ENCODE measurements around the gene SPOCK3.

Gene SPOCK3

DNA sequence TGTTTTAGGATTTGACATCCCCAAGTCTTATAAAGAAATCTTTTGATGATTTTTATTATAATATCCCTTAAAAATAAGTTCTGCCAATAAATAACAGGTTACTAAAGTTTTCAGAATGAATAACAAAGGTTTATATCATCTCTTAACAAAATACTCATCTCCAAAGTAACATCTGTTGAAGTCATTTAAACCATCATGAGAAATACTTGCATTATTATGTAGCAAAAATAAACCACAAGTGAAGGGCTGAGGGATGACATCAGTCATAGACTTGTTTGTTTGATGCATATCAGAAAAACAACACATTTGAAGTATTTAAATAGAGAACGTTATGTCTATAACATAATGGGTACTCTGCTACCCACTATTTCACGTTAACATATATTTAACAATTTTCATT, 114.9 kb downstream of the SPOCK3 start:
- H3K4me3 Mint-ChIP-seq, result no peak overlapping the region
- TF ChIP-seq, protein P1, sequence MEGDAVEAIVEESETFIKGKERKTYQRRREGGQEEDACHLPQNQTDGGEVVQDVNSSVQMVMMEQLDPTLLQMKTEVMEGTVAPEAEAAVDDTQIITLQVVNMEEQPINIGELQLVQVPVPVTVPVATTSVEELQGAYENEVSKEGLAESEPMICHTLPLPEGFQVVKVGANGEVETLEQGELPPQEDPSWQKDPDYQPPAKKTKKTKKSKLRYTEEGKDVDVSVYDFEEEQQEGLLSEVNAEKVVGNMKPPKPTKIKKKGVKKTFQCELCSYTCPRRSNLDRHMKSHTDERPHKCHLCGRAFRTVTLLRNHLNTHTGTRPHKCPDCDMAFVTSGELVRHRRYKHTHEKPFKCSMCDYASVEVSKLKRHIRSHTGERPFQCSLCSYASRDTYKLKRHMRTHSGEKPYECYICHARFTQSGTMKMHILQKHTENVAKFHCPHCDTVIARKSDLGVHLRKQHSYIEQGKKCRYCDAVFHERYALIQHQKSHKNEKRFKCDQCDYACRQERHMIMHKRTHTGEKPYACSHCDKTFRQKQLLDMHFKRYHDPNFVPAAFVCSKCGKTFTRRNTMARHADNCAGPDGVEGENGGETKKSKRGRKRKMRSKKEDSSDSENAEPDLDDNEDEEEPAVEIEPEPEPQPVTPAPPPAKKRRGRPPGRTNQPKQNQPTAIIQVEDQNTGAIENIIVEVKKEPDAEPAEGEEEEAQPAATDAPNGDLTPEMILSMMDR (IDR thresholded peaks at IDR 0.05), result no peak
- no peaks in the 10 kb centered on the region for H3K9me3 Mint-ChIP-seq
- no peaks in the 10 kb centered on the region for H3K4me1 Mint-ChIP-seq
- H3K27ac Mint-ChIP-seq, result no peak overlapping the region
- no peaks in the 10 kb centered on the region for H3K36me3 Mint-ChIP-seq (ENCODE audit: low read depth)
- DNase-seq, result no peak
- peaks cover 2% of the 10 kb centered on the region for H3K27me3 Mint-ChIP-seq (ENCODE audit: low read depth, poor library complexity)

DNA sequence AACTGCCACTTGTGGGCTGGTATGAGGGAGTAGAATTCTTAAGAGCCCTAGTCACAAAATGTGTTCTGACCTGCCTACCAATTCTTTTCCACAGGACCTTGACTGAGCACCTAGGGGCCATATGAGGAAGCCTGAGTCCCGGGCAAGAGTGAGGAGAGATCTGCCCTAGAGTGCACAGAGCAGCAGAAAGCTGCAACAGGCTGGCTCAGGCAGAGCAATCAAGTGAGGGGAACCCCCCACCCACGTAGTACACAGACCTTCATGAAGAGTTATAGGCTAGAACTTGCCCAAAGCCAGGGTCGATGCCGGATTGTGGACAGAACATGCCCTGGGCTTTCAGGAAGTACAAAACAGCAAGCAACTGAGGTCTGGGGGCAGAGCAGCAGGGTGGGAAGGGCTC, 117.0 kb downstream of the SPOCK3 start:
- H3K27ac Mint-ChIP-seq, result peak overlapping the region; percentile 49
- no peaks in the 10 kb centered on the region for H3K9me3 Mint-ChIP-seq
- no peaks in the 10 kb centered on the region for H3K4me1 Mint-ChIP-seq

DNA sequence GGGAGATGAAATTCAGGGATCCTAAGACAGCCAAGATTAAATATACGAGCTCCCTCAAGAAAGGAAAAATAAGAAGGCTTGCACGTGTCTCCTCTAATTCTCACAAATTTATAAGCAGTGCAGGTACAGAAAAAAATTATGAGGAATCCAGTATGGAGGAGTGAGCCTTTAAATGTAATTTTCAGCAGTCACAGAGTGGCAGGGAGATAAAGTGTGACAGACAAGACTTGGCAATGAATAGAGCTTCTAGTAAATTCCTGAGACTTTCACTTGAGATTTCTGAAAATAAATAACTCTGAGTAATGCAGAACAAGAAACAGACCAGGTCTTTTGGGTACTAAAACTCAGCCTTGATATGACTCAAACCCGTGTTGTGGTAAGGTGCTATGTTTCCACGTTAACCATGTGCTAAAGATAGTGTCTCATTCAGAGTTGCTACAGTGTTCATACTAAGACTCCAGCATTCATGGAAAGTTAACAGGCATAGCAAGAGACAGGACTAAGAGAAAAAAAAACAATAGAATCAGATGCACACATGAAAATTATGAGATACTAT, 119.8 kb downstream of the SPOCK3 start:
- TF ChIP-seq, protein P1 (IDR thresholded peaks at IDR 0.05), result no peak
- Mint-ChIP-seq H3K36me3 (ENCODE audit: low read depth) (no peaks in the 10 kb centered on the region), H3K4me3 (no peak overlapping the region), H3K27ac (no peak overlapping the region), H3K4me1 (no peaks in the 10 kb centered on the region), H3K9me3 (no peaks in the 10 kb centered on the region), H3K27me3 (ENCODE audit: low read depth, poor library complexity) (no peaks in the 10 kb centered on the region)
- no peak for DNase-seq

More for the DNA sequence above, 117.0 kb downstream of the SPOCK3 start:
- DNase-seq, result no peak
- no peak overlapping the region for H3K4me3 Mint-ChIP-seq
- no peaks in the 10 kb centered on the region for H3K27me3 Mint-ChIP-seq (ENCODE audit: low read depth, poor library complexity)
- TF ChIP-seq, protein P1 (IDR thresholded peaks at IDR 0.05), result no peak
- H3K36me3 Mint-ChIP-seq (ENCODE audit: low read depth), result no peaks in the 10 kb centered on the region

DNA sequence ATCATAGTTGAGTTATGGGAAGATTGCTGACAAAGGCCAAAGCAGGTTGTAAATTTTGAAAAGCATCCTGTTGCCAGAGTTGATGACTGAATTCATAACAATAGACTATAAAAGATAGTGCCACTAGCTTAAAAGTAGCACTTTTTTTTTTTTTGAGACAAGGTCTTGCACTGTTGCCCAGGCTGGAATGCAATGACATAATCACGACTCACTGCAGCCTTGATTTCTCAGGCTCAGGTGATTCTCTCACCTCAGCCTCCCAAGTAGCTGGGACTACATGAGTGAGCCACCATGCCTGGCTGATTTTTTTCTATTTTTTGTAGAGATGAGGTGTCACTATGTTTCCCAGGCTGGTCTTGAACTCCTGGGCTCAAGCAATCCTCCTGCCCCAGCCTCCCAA, 122.7 kb downstream of the SPOCK3 start:
- no peak for DNase-seq
- Mint-ChIP-seq H3K27me3 (ENCODE audit: low read depth, poor library complexity) (no peaks in the 10 kb centered on the region), H3K9me3 (no peaks in the 10 kb centered on the region), H3K4me3 (no peak overlapping the region), H3K36me3 (ENCODE audit: low read depth) (no peaks in the 10 kb centered on the region), H3K27ac (no peak overlapping the region), H3K4me1 (no peaks in the 10 kb centered on the region)
- TF ChIP-seq, protein P1 (IDR thresholded peaks at IDR 0.05), result no peak

DNA sequence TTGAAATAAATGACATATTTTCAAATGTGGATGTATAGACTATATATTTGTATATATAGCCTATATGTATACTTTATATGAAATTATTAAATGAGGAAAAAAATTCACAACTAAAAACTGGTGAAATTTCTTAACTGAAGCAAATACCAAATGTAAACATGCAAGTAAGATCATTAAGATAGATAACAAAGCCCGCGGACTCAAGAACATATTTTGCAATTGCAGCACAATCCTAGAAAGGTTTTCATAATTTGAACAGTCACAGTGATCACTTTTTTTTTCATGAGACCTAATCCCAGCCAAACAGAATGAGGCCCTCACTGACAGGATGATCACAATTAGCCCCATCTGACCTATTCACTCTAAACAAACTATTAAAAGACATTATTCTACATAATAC, 123.2 kb downstream of the SPOCK3 start:
- Mint-ChIP-seq H3K27ac (no peak overlapping the region), H3K9me3 (no peaks in the 10 kb centered on the region), H3K4me1 (no peaks in the 10 kb centered on the region), H3K27me3 (ENCODE audit: low read depth, poor library complexity) (no peaks in the 10 kb centered on the region), H3K36me3 (ENCODE audit: low read depth) (no peaks in the 10 kb centered on the region), H3K4me3 (no peak overlapping the region)
- TF ChIP-seq, protein P1 (IDR thresholded peaks at IDR 0.05), result no peak
- no peak for DNase-seq

DNA sequence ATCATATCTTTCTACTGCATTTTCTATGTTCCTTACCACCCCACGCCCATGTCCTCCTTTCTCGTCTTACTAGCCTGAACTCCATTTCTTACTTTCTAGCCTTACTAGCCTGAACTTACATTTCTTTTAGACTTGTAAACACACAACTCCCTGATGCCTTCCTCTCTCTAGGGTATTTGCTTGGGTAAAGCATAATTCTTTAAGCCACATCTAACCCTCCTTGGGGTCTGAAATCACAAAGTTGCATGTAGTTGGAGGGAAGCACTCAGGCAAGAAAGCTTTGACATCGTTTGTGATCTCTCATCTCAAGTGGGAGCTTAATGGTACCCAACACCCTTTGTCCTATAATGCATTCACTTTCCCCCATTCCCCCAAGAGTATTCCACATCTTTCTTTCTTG, 124.4 kb downstream of the SPOCK3 start:
- H3K9me3 Mint-ChIP-seq, result no peaks in the 10 kb centered on the region
- H3K4me3 Mint-ChIP-seq, result no peak overlapping the region
- no peaks in the 10 kb centered on the region for H3K27me3 Mint-ChIP-seq (ENCODE audit: low read depth, poor library complexity)
- peak overlapping the region; percentile 4 for H3K27ac Mint-ChIP-seq
- H3K36me3 Mint-ChIP-seq (ENCODE audit: low read depth), result no peaks in the 10 kb centered on the region
- no peaks in the 10 kb centered on the region for H3K4me1 Mint-ChIP-seq
- TF ChIP-seq, protein P1 (IDR thresholded peaks at IDR 0.05), result no peak
- no peak for DNase-seq
